ENCODE results near the gene ACTR2. TPM values are rescaled to one million over a fixed set of nuclear protein-coding genes. Genes with fewer than 3 reads are reported as not detected.
"Not testable (repeated sequence)": the region's sequence is repeated elsewhere in the genome, so short reads cannot be mapped to it uniquely, and the experiment has no call there.

The ACTR2 gene
- total and polyA plus RNA-seq, 9 of the 15 experiments (the other 6 are each of a cell fraction or from before 2014, with no cell fraction given) = 47.3 to 239 (median 108) TPM

- CTCF ChIA-PET (ENCODE audit: low intra/inter-chr PET ratio); H3K27ac ChIP-seq (ENCODE audit: extremely low read depth, low read depth, low read length); H3K9ac ChIP-seq (ENCODE audit: insufficient read depth in 1 of 2, low read depth in 2 of 2, low read length in 2 of 2); H3K27me3 ChIP-seq (ENCODE audit: control insufficient read depth in 2 of 2, insufficient read depth in 2 of 2, low read length in 2 of 2); H3K36me3 ChIP-seq (ENCODE audit: control insufficient read depth, insufficient read depth, low read length); H3K4me3 ChIP-seq; POLR2A ChIA-PET; H3K4me2 ChIP-seq (ENCODE audit: insufficient read depth, low read length); FAIRE-seq; intact Hi-C loops (cut with micrococcal nuclease); H2AFZ ChIP-seq (ENCODE audit: low read depth, low read length); in situ Hi-C loops (cut with MboI); H4K20me1 ChIP-seq (replicated peaks; ENCODE audit: control insufficient read depth, insufficient read depth, low read length); BruUV-seq (replicated peaks); DNase-seq (ENCODE audit: extremely low read depth in 1 of 4, low spot score in 3 of 4); H3K9me1 ChIP-seq (ENCODE audit: control insufficient read depth, insufficient read depth, low read length); ATAC-seq; H3K79me2 ChIP-seq (ENCODE audit: control insufficient read depth, insufficient read depth, low read length); H3K9me3 ChIP-seq (replicated peaks; ENCODE audit: control insufficient read depth, insufficient read depth, low read depth, low read length); H3K4me1 ChIP-seq (replicated peaks in 1 of 2; ENCODE audit: control insufficient read depth in 2 of 2, insufficient read depth in 2 of 2, low read length in 2 of 2): not testable (repeated sequence)
- 8% methylated on average over 3 of the region's 4 CpGs for WGBS (ENCODE audit: insufficient coverage, low coverage, missing lambda C conversion rate)
- TF ChIP-seq ZNF146 (CRISPR knock-in tag; IDR thresholded peaks at IDR 0.05; ENCODE audit: unreplicated experiment) = peak; percentile 79
Measured at GRCh38 chr2:65183406-65183805, 44.2 kb upstream of the ACTR2 start.

GRCh38 chr2:65185012-65185411 is 42.6 kb upstream of the ACTR2 start:
- WGBS (ENCODE audit: insufficient coverage, low coverage, missing lambda C conversion rate) = 30% methylated on average over 3 of the region's 3 CpGs
- DNase-seq (ENCODE audit: extremely low read depth in 1 of 4, low spot score in 3 of 4) = no peak
- no peaks in the 10 kb centered on the region for H4K20me1 ChIP-seq (replicated peaks; ENCODE audit: control insufficient read depth, insufficient read depth, low read length)
- intact Hi-C loops (cut with micrococcal nuclease) (loop anchor here (5.0 kb wide), 1 partner anchor 387 kb away; no protein-coding TSS in a partner anchor), in situ Hi-C loops (cut with MboI) (loop anchor here (5.0 kb wide), 1 partner anchor 113 kb away; no protein-coding TSS in a partner anchor)
- no peak overlapping the region for H3K4me3 ChIP-seq
- ChIA-PET CTCF (ENCODE audit: low intra/inter-chr PET ratio) (no interaction called here), POLR2A (interaction anchor here (0.5 kb wide), 1 partner anchor 31 kb away, joined by 3 read pairs; no protein-coding TSS in a partner anchor)
- peaks cover 3% of the 10 kb centered on the region; the same call in 1 of the 2 replicates for H3K9me3 ChIP-seq (replicated peaks; ENCODE audit: control insufficient read depth, insufficient read depth, low read depth, low read length)
- no peak overlapping the region for H3K4me2 ChIP-seq (ENCODE audit: insufficient read depth, low read length)
- H3K27ac ChIP-seq (ENCODE audit: extremely low read depth, low read depth, low read length) = no peak overlapping the region
- H2AFZ ChIP-seq (ENCODE audit: low read depth, low read length) = no peak overlapping the region
- no peak overlapping the region for H3K9ac ChIP-seq (ENCODE audit: insufficient read depth in 1 of 2, low read depth in 2 of 2, low read length in 2 of 2)
- peaks cover 3 to 4% of the 10 kb centered on the region in 2 experiments; a peak in 2 of 5 replicates for H3K4me1 ChIP-seq (replicated peaks in 1 of 2; ENCODE audit: control insufficient read depth in 2 of 2, insufficient read depth in 2 of 2, low read length in 2 of 2)
- no peaks in the 10 kb centered on the region for H3K79me2 ChIP-seq (ENCODE audit: control insufficient read depth, insufficient read depth, low read length)
- no peaks in the 10 kb centered on the region for H3K36me3 ChIP-seq (ENCODE audit: control insufficient read depth, insufficient read depth, low read length)
- H3K27me3 ChIP-seq (ENCODE audit: control insufficient read depth in 2 of 2, insufficient read depth in 2 of 2, low read length in 2 of 2) = no peaks in the 10 kb centered on the region
- FAIRE-seq = no peak
- no peaks in the 10 kb centered on the region for H3K9me1 ChIP-seq (ENCODE audit: control insufficient read depth, insufficient read depth, low read length)
- ATAC-seq = no peak
- TF ChIP-seq RBM25 (IDR thresholded peaks at IDR 0.05; ENCODE audit: low read depth, low read length, severe bottlenecking) (peak; percentile 75), MEF2A (IDR thresholded peaks at IDR 0.05; ENCODE audit: control insufficient read depth, low read depth, low read length) (no peak), NR1H2 (CRISPR knock-in tag; IDR thresholded peaks at IDR 0.05) (no peak), BCOR (IDR thresholded peaks at IDR 0.05) (peak; percentile 77), ZFP36 (IDR thresholded peaks at IDR 0.05; ENCODE audit: low read depth, low read length, partially characterized antibody) (peak; percentile 30), KDM1A (IDR thresholded peaks at IDR 0.05) (peak in 1 of 2 experiments; percentile 44; a peak in 1 of 4 replicates), ZNF239 (CRISPR knock-in tag; IDR thresholded peaks at IDR 0.05) (no peak)
- no TSS peak for BruUV-seq (replicated peaks)

All from K562 (cell line).